GM12891 (cell line): ENCODE measurements around the gene GPR180.

Source experiments
- POLR2A ChIP-seq: IDR thresholded peaks from 2 replicates; pipeline ENCODE4 v1.6.1; 2011; ENCODE audit warnings: low read depth, low read length, control low read depth
- POLR2AphosphoS5 ChIP-seq: IDR thresholded peaks from 2 replicates; pipeline ENCODE4 v1.6.1; 2011; ENCODE audit warnings: low read depth, low read length, control low read depth

DNA sequence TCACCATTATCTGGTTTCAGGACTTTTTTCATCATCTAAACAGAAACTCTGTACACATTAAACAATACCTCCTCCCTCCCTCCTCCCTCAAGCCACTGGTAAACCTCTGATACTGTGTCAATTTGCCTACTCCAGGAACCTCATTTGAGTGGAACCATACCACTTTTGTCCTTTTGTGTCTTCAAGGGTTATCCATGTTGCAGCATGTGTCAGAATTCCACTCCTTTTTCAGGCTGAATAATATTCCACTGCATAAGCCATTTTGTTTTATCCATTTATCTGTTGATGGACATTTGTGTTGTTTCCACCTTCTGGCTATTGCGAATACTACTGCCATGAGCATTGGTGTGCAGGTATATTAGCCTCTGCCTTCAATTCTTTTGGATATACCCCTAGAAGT, 33.2 kb upstream of the GPR180 start:
- no peak for TF ChIP-seq POLR2AphosphoS5
- no peak for TF ChIP-seq POLR2A
